GM18508 (cell line): Measurements from ENCODE around the gene ATXN1.
"Not testable (repeated sequence)": the region's sequence is repeated elsewhere in the genome, so short reads cannot be mapped to it uniquely, and the experiment has no call there.

Experiments used
- ATAC-seq: cut with Tn5 transposase; IDR thresholded peaks from one replicate; pipeline ENCODE4 v1.9.1; 2021; ENCODE audit warnings: moderate number of reproducible peaks; ENCODE audit not compliant: insufficient read depth, unreplicated experiment

ATXN1 gene

GRCh38 chr6:16260602-16261001, 500.7 kb downstream of the ATXN1 start:
- not testable (repeated sequence) for ATAC-seq

GRCh38 chr6:16259604-16260003, 501.7 kb downstream of the ATXN1 start:
- not testable (repeated sequence) for ATAC-seq

GRCh38 chr6:16258709-16259075, 502.6 kb downstream of the ATXN1 start:
- ATAC-seq = no peak

- ATAC-seq = no peak
Measured at GRCh38 chr6:16257999-16258708, 503.1 kb downstream of the ATXN1 start.

- no peak for ATAC-seq
Measured at GRCh38 chr6:16256781-16257180, 504.5 kb downstream of the ATXN1 start.

- ATAC-seq = no peak
Measured at GRCh38 chr6:16254535-16254934, 506.7 kb downstream of the ATXN1 start.

DNA sequence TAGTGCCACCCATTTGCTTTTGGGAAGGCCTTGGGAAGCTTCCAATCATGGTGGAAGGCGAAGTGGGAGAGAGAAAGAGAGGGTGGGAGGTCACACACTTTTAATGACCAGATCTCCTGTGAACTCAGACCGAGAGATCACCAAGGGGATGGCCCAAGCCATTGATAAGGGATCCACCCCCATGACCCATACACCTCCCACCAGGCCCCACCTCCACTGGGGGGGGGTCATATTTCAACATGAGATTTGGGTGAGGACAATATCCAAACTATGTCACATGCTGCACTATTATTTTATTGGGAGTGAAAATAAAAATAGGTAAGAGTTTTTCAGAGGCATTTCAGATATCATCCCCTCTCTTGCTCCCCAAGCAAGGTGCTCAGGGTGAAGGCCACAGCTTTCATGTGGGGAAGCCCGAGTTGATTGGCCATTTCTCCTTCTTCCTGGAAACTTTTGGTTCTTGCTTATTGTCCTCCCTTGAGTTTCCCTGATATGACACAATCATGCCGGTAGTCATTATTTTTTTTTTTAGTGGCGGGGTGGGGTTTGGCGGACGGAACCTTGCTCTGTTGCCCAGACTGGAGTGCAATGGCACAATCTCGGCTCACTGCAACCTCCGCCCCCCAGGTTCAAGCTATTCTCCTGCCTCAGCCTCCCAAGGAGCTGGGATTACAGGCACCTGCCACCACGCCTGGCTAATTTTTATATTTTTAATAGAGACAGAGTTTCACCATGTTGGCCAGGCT, 507.7 kb downstream of the ATXN1 start:
- ATAC-seq = no peak

- no peak for ATAC-seq
Measured at GRCh38 chr6:16252686-16253299, 508.5 kb downstream of the ATXN1 start.

GRCh38 chr6:16251706-16252105, 509.6 kb downstream of the ATXN1 start:
- no peak for ATAC-seq

- no peak for ATAC-seq
Measured at GRCh38 chr6:16249971-16250370, 511.3 kb downstream of the ATXN1 start.
